H1 (cell line): Measurements from ENCODE around the gene HSD11B1. TPM values are rescaled to one million over a fixed set of nuclear protein-coding genes. Genes with fewer than 3 reads are reported as not detected.

ENCODE experiments used
- BRCA1 ChIP-seq: IDR thresholded peaks from 2 replicates; pipeline ENCODE4 v1.6.1; 2012; ENCODE audit warnings: low read depth, low read length, improper control_type of control experiment
- CTBP2 ChIP-seq: IDR thresholded peaks from 2 replicates; pipeline ENCODE4 v1.7.0; 2011; ENCODE audit warnings: borderline replicate concordance, mild to moderate bottlenecking, moderate library complexity, mixed read lengths, low read length; ENCODE audit not compliant: insufficient read depth, insufficient read length
- KDM4A ChIP-seq: IDR thresholded peaks from one replicate; pipeline ENCODE4 v1.7.1; 2012; ENCODE audit warnings: low read depth, mild to moderate bottlenecking, moderate library complexity, low read length, inconsistent platforms; ENCODE audit not compliant: severe bottlenecking
- POU5F1 ChIP-seq: IDR thresholded peaks from 2 replicates; pipeline ENCODE4 v1.6.1; 2011; ENCODE audit warnings: low read depth, mild to moderate bottlenecking, low read length, moderate library complexity
- SUZ12 ChIP-seq: fragments of 200-600 bp; sonication (generic); IDR thresholded peaks from 2 replicates; pipeline ENCODE4 v1.6.1; 2012; ENCODE audit warnings: mild to moderate bottlenecking, inconsistent platforms, low read length, moderate library complexity, mixed read lengths
- polyA plus RNA-seq, 7 experiments: library from polyadenylated mRNA; depleted of rRNA in 3 of 7; stranded (reverse) in 5 of 7; unstranded in 2 of 7; fragments of >200 nt in 5 of 7; fragments of 200-250 nt in 2 of 7; gene quantifications; 1 replicate in 5 of 7; 2 replicates in 1 of 7; 4 replicates in 1 of 7; pipeline versions ENCODE4 v1.2.1 to v1.2.3, GENCODE V29; 2011 to 2013; ENCODE audit warnings: missing spikeins in 2 of 7, mixed read lengths in 2 of 7
- total RNA-seq: library from RNA; stranded (reverse); fragmentation: NEBNext Ultra II Directional; extraction: Animal tissue kit (Norgen Biotek cat#: 25700); gene quantifications from 2 replicates; pipeline ENCODE4 v1.2.1, GENCODE V29; 2021
- TF ChIP-seq, protein P1 (sequence below): IDR thresholded peaks from 2 replicates; pipeline ENCODE4 v1.6.1; 2012; ENCODE audit warnings: low read length, inconsistent platforms

Gene HSD11B1
- total and polyA plus RNA-seq, 2 of the 8 experiments (the other 6 are each of a cell fraction or from before 2014, with no cell fraction given): not detected

DNA sequence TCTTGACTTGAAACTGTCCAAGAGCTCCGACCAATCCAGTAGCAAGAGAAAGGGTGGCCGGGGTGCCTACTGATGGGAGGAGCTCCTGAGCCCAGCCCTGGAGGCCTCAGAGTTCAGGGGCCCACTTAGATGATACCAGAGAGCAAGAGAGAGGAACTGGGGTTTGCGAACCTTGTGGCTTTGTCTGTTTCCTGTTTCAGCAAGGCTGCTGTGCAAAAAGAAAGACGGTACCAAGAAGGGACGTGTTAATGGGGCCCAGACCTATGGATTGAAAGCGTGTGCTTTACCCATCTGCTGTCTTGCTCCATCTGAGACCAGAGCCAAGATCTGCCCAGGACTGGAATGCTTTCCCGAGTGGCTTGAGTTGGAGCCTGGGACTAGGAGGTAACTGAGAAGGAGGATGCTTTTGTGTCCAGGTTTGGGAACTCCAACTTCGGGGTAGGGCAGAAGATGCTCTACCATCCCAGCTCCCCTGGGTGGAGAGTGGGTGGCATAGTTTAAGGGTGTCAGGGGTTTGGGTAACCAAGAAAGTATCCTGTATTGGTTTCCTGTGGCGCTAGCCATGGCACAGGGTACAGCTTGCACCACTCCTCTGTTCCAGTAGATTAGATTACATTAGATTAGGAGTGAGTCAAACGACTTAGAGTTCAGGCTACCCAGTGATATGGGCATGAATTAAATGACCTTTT, 51.4 kb downstream of the HSD11B1 start, which contains the start of gene TRAF3IP3 (continued):
- TF ChIP-seq SUZ12 (no peak), POU5F1 (no peak), BRCA1 (no peak), CTBP2 (no peak), KDM4A (no peak)
- TF ChIP-seq, protein P1, sequence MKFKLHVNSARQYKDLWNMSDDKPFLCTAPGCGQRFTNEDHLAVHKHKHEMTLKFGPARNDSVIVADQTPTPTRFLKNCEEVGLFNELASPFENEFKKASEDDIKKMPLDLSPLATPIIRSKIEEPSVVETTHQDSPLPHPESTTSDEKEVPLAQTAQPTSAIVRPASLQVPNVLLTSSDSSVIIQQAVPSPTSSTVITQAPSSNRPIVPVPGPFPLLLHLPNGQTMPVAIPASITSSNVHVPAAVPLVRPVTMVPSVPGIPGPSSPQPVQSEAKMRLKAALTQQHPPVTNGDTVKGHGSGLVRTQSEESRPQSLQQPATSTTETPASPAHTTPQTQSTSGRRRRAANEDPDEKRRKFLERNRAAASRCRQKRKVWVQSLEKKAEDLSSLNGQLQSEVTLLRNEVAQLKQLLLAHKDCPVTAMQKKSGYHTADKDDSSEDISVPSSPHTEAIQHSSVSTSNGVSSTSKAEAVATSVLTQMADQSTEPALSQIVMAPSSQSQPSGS: no peak
